Coronary artery (tissue), 2 donors: ENCODE results near the gene GPR21.

Source experiments
- DNase-seq: peaks from one replicate; pipeline ENCODE4 v3.0.0-alpha.2; 2017; ENCODE audit warnings: low spot score
- H3K27ac ChIP-seq, 2 donors: fragments of 200-600 bp; sonication (generic); one replicate each; pipeline ENCODE4 v1.5.1; 2016 to 2019
- H3K4me3 ChIP-seq: fragments of 200-600 bp; sonication (generic); 2 replicates; pipeline ENCODE4 v1.5.1; 2016; ENCODE audit warnings: mild to moderate bottlenecking, moderate library complexity
- CTCF ChIP-seq: fragments of 200-600 bp; sonication (generic); IDR thresholded peaks from one replicate; pipeline ENCODE4 v1.5.1; 2019; ENCODE audit warnings: antibody characterized with exemption

GPR21 gene

GRCh38 chr9:123011380-123011779 is 22.1 kb upstream of the GPR21 start:
- TF ChIP-seq CTCF = no peak
- no peak overlapping the region for H3K27ac ChIP-seq
- no peak overlapping the region for H3K4me3 ChIP-seq
- DNase-seq = no peak

GRCh38 chr9:123011878-123012528 is 21.5 kb upstream of the GPR21 start:
- TF ChIP-seq CTCF = no peak
- Histone ChIP-seq H3K4me3 (no peak overlapping the region), H3K27ac (no peak overlapping the region)
- no peak for DNase-seq

- Histone ChIP-seq H3K27ac (no peak overlapping the region), H3K4me3 (no peak overlapping the region)
- no peak for TF ChIP-seq CTCF
- no peak for DNase-seq
Measured at GRCh38 chr9:123016631-123017030, 16.8 kb upstream of the GPR21 start.

GRCh38 chr9:123020796-123021195 is 12.7 kb upstream of the GPR21 start:
- Histone ChIP-seq H3K4me3 (no peak overlapping the region), H3K27ac (no peak overlapping the region)
- no peak for TF ChIP-seq CTCF
- DNase-seq = no peak

- no peak for TF ChIP-seq CTCF
- Histone ChIP-seq H3K27ac (no peak overlapping the region), H3K4me3 (no peak overlapping the region)
- no peak for DNase-seq
Measured at GRCh38 chr9:123026425-123026824, 7.0 kb upstream of the GPR21 start.

- TF ChIP-seq CTCF = no peak
- no peak for DNase-seq
- H3K27ac ChIP-seq = no peak overlapping the region
- no peak overlapping the region for H3K4me3 ChIP-seq
Measured at GRCh38 chr9:123027517-123027916, 6.0 kb upstream of the GPR21 start.

GRCh38 chr9:123028136-123028535 is 5.3 kb upstream of the GPR21 start:
- H3K4me3 ChIP-seq = no peak overlapping the region
- no peak overlapping the region for H3K27ac ChIP-seq
- TF ChIP-seq CTCF = no peak
- no peak for DNase-seq
